Activated CD4-positive, alpha-beta memory T cell treated with anti-CD3 and anti-CD28 coated beads, Interleukin-2, amount 10 ng/mL, durations not matched to agents 7 days and 5 days (primary cell): ENCODE data around the gene MBIP. TPM values are rescaled to one million over a fixed set of nuclear protein-coding genes. Genes with fewer than 3 reads are reported as not detected.

ENCODE experiments used
- CTCF ChIA-PET: fragments of 350-600 bp; sonication (Branson Sonifier 250); formaldehyde crosslinking; loops from one replicate; lab custom pipeline; 2021; ENCODE audit warnings: antibody characterized with exemption, inconsistent platforms; lab: Charles Lee
- POLR2A ChIA-PET: fragments of 350-600 bp; sonication (Branson Sonifier 250); formaldehyde crosslinking; loops from one replicate; lab custom pipeline; 2021; ENCODE audit warnings: antibody characterized with exemption; lab: Charles Lee
- DNase-seq: peaks from one replicate; pipeline ENCODE4 v3.0.0-alpha.2; 2020
- H3K27ac Mint-ChIP-seq: one replicate; pipeline ENCODE4 v1.8.0; 2021; ENCODE audit warnings: mild to moderate bottlenecking, mixed read lengths
- H3K27me3 Mint-ChIP-seq: one replicate; pipeline ENCODE4 v1.8.0; 2021; ENCODE audit warnings: mixed read lengths
- H3K36me3 Mint-ChIP-seq: one replicate; pipeline ENCODE4 v1.8.0; 2021; ENCODE audit warnings: low read depth, mixed read lengths
- H3K4me1 Mint-ChIP-seq: one replicate; pipeline ENCODE4 v1.8.0; 2021; ENCODE audit warnings: mixed read lengths
- H3K4me3 Mint-ChIP-seq: one replicate; pipeline ENCODE4 v1.8.0; 2021; ENCODE audit warnings: mild to moderate bottlenecking, mixed read lengths
- H3K9me3 Mint-ChIP-seq: one replicate; pipeline ENCODE4 v1.8.0; 2021; ENCODE audit warnings: mixed read lengths
- total RNA-seq, 2 experiments: library from RNA; stranded (reverse); gene quantifications; one replicate each; pipeline ENCODE4 v1.2.3, GENCODE V29; 2021

The MBIP gene
- total RNA-seq, 2 experiments from 2014 or later = 20.2 to 24.6 TPM

- Mint-ChIP-seq H3K27me3 (no peaks in the 10 kb centered on the region), H3K36me3 (peaks cover 49% of the 10 kb centered on the region), H3K9me3 (no peaks in the 10 kb centered on the region), H3K27ac (no peak overlapping the region), H3K4me3 (no peak overlapping the region), H3K4me1 (no peaks in the 10 kb centered on the region)
- ChIA-PET CTCF (no interaction called here), POLR2A (no interaction called here)
- no peak for DNase-seq
Measured at GRCh38 chr14:36302823-36303222, 17.6 kb downstream of the MBIP start.

GRCh38 chr14:36301159-36301558 is 19.3 kb downstream of the MBIP start:
- Mint-ChIP-seq H3K27me3 (no peaks in the 10 kb centered on the region), H3K36me3 (peaks cover 54% of the 10 kb centered on the region), H3K4me1 (no peaks in the 10 kb centered on the region), H3K4me3 (no peak overlapping the region), H3K27ac (no peak overlapping the region), H3K9me3 (no peaks in the 10 kb centered on the region)
- ChIA-PET POLR2A (interaction anchor here (1.4 kb wide), 1 partner anchor 19 kb away, joined by 6 read pairs; the partner anchor contains the start of gene MBIP), CTCF (interaction anchor here (1.5 kb wide), 1 partner anchor 231 kb away, joined by 3 read pairs; no protein-coding TSS in a partner anchor)
- no peak for DNase-seq

GRCh38 chr14:36300337-36300736 is 20.1 kb downstream of the MBIP start:
- Mint-ChIP-seq H3K27me3 (no peaks in the 10 kb centered on the region), H3K9me3 (no peaks in the 10 kb centered on the region), H3K4me3 (no peak overlapping the region), H3K36me3 (peaks cover 51% of the 10 kb centered on the region), H3K27ac (no peak overlapping the region), H3K4me1 (no peaks in the 10 kb centered on the region)
- ChIA-PET POLR2A (no interaction called here), CTCF (interaction anchor here (1.5 kb wide), 1 partner anchor 230 kb away, joined by 3 read pairs; no protein-coding TSS in a partner anchor)
- no peak for DNase-seq

GRCh38 chr14:36295642-36296627 is 24.5 kb downstream of the MBIP start:
- Mint-ChIP-seq H3K27me3 (no peaks in the 10 kb centered on the region), H3K27ac (no peak overlapping the region), H3K4me3 (no peak overlapping the region), H3K36me3 (peaks cover 33% of the 10 kb centered on the region), H3K9me3 (no peaks in the 10 kb centered on the region), H3K4me1 (no peaks in the 10 kb centered on the region)
- POLR2A ChIA-PET = no interaction called here
- CTCF ChIA-PET = no interaction called here
- DNase-seq = no peak

- Mint-ChIP-seq H3K4me3 (no peak overlapping the region), H3K36me3 (peaks cover 27% of the 10 kb centered on the region), H3K27ac (no peak overlapping the region), H3K4me1 (no peaks in the 10 kb centered on the region), H3K27me3 (no peaks in the 10 kb centered on the region), H3K9me3 (no peaks in the 10 kb centered on the region)
- no peak for DNase-seq
- ChIA-PET POLR2A (no interaction called here), CTCF (no interaction called here)
Measured at GRCh38 chr14:36294543-36294942, 25.9 kb downstream of the MBIP start.

GRCh38 chr14:36293824-36294223 is 26.6 kb downstream of the MBIP start:
- CTCF ChIA-PET = no interaction called here
- POLR2A ChIA-PET = no interaction called here
- no peak for DNase-seq
- H3K36me3 Mint-ChIP-seq = peaks cover 24% of the 10 kb centered on the region
- H3K27me3 Mint-ChIP-seq = no peaks in the 10 kb centered on the region
- no peak overlapping the region for H3K4me3 Mint-ChIP-seq
- H3K4me1 Mint-ChIP-seq = no peaks in the 10 kb centered on the region
- H3K9me3 Mint-ChIP-seq = no peaks in the 10 kb centered on the region
- H3K27ac Mint-ChIP-seq = no peak overlapping the region

- Mint-ChIP-seq H3K27me3 (peaks cover 4% of the 10 kb centered on the region), H3K27ac (no peak overlapping the region), H3K36me3 (no peaks in the 10 kb centered on the region), H3K9me3 (no peaks in the 10 kb centered on the region), H3K4me1 (no peaks in the 10 kb centered on the region), H3K4me3 (no peak overlapping the region)
- ChIA-PET POLR2A (no interaction called here), CTCF (no interaction called here)
- DNase-seq = no peak
Measured at GRCh38 chr14:36289954-36290353, 30.5 kb downstream of the MBIP start.

GRCh38 chr14:36288496-36288895 is 31.9 kb downstream of the MBIP start:
- H3K4me1 Mint-ChIP-seq = no peaks in the 10 kb centered on the region
- peaks cover 11% of the 10 kb centered on the region for H3K27me3 Mint-ChIP-seq
- DNase-seq = no peak
- no peak overlapping the region for H3K27ac Mint-ChIP-seq
- ChIA-PET POLR2A (no interaction called here), CTCF (no interaction called here)
- H3K9me3 Mint-ChIP-seq = no peaks in the 10 kb centered on the region
- H3K4me3 Mint-ChIP-seq = no peak overlapping the region
- no peaks in the 10 kb centered on the region for H3K36me3 Mint-ChIP-seq

- Mint-ChIP-seq H3K27me3 (peaks cover 21% of the 10 kb centered on the region), H3K4me3 (no peak overlapping the region), H3K27ac (no peak overlapping the region), H3K9me3 (no peaks in the 10 kb centered on the region), H3K36me3 (no peaks in the 10 kb centered on the region), H3K4me1 (no peaks in the 10 kb centered on the region)
- ChIA-PET CTCF (no interaction called here), POLR2A (no interaction called here)
- DNase-seq = no peak
Measured at GRCh38 chr14:36284971-36285595, 35.4 kb downstream of the MBIP start.

- H3K4me1 Mint-ChIP-seq = no peaks in the 10 kb centered on the region
- POLR2A ChIA-PET = no interaction called here
- DNase-seq = no peak
- H3K4me3 Mint-ChIP-seq = no peak overlapping the region
- CTCF ChIA-PET = no interaction called here
- H3K27ac Mint-ChIP-seq = no peak overlapping the region
- H3K36me3 Mint-ChIP-seq = no peaks in the 10 kb centered on the region
- peaks cover 32% of the 10 kb centered on the region for H3K27me3 Mint-ChIP-seq
- H3K9me3 Mint-ChIP-seq = no peaks in the 10 kb centered on the region
Measured at GRCh38 chr14:36281309-36281708, 39.1 kb downstream of the MBIP start.

- Mint-ChIP-seq H3K36me3 (no peaks in the 10 kb centered on the region), H3K9me3 (no peaks in the 10 kb centered on the region), H3K27ac (no peak overlapping the region), H3K4me1 (no peaks in the 10 kb centered on the region), H3K27me3 (peaks cover 35% of the 10 kb centered on the region), H3K4me3 (no peak overlapping the region)
- ChIA-PET CTCF (no interaction called here), POLR2A (no interaction called here)
- no peak for DNase-seq
Measured at GRCh38 chr14:36279306-36280190, 40.9 kb downstream of the MBIP start.

- H3K27me3 Mint-ChIP-seq = peaks cover 51% of the 10 kb centered on the region
- ChIA-PET CTCF (interaction anchor here (0.7 kb wide), 1 partner anchor 453 kb away, joined by 4 read pairs; no protein-coding TSS in a partner anchor), POLR2A (no interaction called here)
- H3K27ac Mint-ChIP-seq = no peak overlapping the region
- no peak for DNase-seq
- no peaks in the 10 kb centered on the region for H3K9me3 Mint-ChIP-seq
- H3K4me1 Mint-ChIP-seq = peaks cover 11% of the 10 kb centered on the region
- no peak overlapping the region for H3K4me3 Mint-ChIP-seq
- H3K36me3 Mint-ChIP-seq = no peaks in the 10 kb centered on the region
Measured at GRCh38 chr14:36275741-36276140, 44.7 kb downstream of the MBIP start.
